Measurements from ENCODE around the gene ADM5.

GRCh38 chr19:49681830-49682229 lies 7.6 kb upstream of the ADM5 start:
- TF ChIP-seq POLR2A (IDR thresholded peaks at IDR 0.05) = no peak
- TF ChIP-seq POLR2AphosphoS5 (IDR thresholded peaks at IDR 0.05) = peak in 2 of 3 donors; percentile 29 to 58

All from spleen (tissue), 3 donors.